ENCODE data around the gene RAB5IF.

DNA sequence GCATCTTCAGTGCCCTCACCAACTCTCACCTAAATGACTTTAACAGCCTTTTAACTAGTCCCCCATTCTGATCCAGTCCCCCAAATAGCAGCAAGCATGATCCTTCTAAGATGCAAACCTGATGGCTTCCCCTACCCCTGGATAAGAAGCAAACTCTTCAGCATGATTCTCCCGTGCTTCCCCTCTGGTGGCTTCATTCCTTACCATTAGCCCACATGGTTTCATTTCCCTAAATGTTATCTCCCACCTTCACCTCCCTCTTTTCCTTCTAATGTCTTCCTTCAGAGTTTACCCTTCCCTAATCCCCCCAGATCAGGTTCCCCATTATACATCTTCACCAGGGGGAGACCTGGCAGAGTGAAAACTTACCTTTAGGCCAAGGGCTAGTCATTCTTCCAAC lies 4.0 kb upstream of the RAB5IF start:
- TF ChIP-seq, protein P1, sequence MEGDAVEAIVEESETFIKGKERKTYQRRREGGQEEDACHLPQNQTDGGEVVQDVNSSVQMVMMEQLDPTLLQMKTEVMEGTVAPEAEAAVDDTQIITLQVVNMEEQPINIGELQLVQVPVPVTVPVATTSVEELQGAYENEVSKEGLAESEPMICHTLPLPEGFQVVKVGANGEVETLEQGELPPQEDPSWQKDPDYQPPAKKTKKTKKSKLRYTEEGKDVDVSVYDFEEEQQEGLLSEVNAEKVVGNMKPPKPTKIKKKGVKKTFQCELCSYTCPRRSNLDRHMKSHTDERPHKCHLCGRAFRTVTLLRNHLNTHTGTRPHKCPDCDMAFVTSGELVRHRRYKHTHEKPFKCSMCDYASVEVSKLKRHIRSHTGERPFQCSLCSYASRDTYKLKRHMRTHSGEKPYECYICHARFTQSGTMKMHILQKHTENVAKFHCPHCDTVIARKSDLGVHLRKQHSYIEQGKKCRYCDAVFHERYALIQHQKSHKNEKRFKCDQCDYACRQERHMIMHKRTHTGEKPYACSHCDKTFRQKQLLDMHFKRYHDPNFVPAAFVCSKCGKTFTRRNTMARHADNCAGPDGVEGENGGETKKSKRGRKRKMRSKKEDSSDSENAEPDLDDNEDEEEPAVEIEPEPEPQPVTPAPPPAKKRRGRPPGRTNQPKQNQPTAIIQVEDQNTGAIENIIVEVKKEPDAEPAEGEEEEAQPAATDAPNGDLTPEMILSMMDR (IDR thresholded peaks at IDR 0.05): no peak
- TF ChIP-seq, protein P2, sequence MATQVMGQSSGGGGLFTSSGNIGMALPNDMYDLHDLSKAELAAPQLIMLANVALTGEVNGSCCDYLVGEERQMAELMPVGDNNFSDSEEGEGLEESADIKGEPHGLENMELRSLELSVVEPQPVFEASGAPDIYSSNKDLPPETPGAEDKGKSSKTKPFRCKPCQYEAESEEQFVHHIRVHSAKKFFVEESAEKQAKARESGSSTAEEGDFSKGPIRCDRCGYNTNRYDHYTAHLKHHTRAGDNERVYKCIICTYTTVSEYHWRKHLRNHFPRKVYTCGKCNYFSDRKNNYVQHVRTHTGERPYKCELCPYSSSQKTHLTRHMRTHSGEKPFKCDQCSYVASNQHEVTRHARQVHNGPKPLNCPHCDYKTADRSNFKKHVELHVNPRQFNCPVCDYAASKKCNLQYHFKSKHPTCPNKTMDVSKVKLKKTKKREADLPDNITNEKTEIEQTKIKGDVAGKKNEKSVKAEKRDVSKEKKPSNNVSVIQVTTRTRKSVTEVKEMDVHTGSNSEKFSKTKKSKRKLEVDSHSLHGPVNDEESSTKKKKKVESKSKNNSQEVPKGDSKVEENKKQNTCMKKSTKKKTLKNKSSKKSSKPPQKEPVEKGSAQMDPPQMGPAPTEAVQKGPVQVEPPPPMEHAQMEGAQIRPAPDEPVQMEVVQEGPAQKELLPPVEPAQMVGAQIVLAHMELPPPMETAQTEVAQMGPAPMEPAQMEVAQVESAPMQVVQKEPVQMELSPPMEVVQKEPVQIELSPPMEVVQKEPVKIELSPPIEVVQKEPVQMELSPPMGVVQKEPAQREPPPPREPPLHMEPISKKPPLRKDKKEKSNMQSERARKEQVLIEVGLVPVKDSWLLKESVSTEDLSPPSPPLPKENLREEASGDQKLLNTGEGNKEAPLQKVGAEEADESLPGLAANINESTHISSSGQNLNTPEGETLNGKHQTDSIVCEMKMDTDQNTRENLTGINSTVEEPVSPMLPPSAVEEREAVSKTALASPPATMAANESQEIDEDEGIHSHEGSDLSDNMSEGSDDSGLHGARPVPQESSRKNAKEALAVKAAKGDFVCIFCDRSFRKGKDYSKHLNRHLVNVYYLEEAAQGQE (IDR thresholded peaks at IDR 0.05; ENCODE audit: insufficient read depth in 1 of 2, low read depth in 2 of 2, low read length in 1 of 2): no peak

Measured in Panc1 (cell line).